ENCODE measurements around the gene GATAD1.
"Not testable (repeated sequence)": the region's sequence is repeated elsewhere in the genome, so short reads cannot be mapped to it uniquely, and the experiment has no call there.

GATAD1 gene

GRCh38 chr7:92436612-92437445 is 10.5 kb upstream of the GATAD1 start:
- no peak for DNase-seq (ENCODE audit: low spot score)

GRCh38 chr7:92437956-92438491 is 9.3 kb upstream of the GATAD1 start:
- DNase-seq (ENCODE audit: low spot score) = no peak

GRCh38 chr7:92442720-92443119 is 4.6 kb upstream of the GATAD1 start:
- not testable (repeated sequence) for DNase-seq (ENCODE audit: low spot score)

DNA sequence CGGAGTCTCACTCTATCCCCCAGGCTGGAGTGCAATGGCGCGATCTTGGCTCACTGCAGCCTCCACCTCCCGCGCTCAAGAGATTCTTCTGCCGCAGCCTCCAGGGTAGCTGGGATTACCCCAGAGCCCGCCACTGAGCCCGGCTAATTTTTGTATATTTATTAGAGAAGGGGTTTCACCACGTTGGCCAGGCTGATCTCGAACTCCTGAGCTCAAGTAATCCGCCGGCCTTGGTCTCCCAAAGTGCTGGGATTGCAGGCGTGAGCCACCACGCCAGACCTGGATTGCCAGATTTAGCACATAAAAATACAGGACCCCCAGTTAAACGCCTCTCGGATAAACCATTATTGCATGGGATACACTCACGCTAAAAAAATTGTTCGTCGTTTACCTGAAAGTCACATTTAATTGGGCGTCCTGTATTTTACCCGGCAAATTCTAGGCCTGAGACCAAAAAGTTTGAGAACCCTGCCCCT is 375 bp upstream of the GATAD1 start:
- DNase-seq (ENCODE audit: low spot score) = no peak

GRCh38 chr7:92448205-92448747 is 994 bp downstream of the GATAD1 start:
- DNase-seq (ENCODE audit: low spot score) = peak; percentile 48

- no peak for DNase-seq (ENCODE audit: low spot score)
These were observed 4.4 kb downstream of the GATAD1 start for GRCh38 chr7:92451645-92452044.

- peak; percentile 10 for DNase-seq (ENCODE audit: low spot score)
These were observed 9.0 kb downstream of the GATAD1 start for GRCh38 chr7:92456236-92456635.

DNA sequence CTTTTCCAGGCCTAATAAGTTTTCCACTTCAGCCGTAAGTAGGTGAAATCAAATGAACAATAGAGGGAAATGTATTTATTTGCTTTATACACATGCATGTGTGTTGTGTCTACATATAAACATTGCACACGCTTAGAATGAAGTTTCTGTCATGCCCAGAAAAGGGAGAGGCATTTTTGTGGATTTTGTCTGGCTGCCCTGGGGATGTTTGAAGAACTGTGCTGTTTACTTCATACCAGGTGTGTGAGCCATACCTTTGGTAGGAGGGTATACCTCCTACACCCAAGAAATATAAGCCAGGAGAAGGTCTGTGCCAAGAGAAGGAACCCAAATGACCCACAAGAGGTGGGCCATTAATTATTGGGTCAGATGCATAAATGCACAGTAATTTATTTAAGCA is 12.8 kb downstream of the GATAD1 start:
- no peak for DNase-seq (ENCODE audit: low spot score)

- no peak for DNase-seq (ENCODE audit: low spot score)
These were observed 13.2 kb downstream of the GATAD1 start for GRCh38 chr7:92460510-92460909.

DNA sequence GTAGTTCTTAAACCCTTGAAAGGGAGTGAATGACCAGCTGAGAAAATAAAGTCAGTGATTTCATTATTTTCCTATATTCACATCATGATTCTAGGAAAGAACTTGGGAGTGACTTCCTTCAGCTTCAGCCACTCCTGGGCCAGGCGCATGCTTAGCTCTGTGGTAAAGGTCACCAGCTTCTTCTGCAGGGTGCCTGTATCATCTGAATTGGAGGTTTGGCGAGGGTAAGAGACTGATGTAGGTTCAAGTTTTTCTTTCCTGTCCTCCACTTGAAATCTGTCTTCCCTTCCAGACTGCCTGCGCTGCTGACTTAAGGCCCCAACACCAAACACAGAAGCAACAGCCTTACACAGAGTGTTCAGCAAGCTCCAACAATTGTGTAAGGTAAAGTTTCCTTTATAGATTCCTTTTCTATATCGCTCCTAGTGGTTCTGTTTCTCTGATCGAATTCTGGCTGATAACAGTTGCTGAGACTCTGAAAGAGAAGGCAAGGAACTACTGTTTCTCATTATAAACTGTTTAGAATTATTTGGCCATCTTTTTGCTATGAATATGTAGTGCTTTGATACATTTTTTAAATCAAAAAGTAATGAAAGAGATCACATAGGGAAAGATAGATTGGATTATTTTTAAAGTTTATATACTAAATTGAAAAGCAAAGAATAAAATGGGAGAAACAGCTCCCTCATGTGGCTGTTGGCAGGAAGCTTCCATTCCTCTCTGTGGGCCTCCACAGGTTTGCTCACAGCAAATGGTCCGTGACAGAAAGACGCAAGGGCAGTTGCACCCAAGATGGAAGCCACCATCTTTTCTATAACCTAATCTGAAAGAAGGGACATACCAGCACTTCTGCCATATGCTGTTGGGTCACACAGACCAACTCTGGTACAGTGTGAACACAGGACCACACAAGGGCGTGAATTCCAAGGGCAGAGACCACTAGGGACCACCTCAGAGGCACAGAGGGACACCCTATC is 14.0 kb downstream of the GATAD1 start:
- peak; percentile 71 for DNase-seq (ENCODE audit: low spot score)

GRCh38 chr7:92462560-92462959 is 15.3 kb downstream of the GATAD1 start:
- DNase-seq (ENCODE audit: low spot score) = no peak

DNA sequence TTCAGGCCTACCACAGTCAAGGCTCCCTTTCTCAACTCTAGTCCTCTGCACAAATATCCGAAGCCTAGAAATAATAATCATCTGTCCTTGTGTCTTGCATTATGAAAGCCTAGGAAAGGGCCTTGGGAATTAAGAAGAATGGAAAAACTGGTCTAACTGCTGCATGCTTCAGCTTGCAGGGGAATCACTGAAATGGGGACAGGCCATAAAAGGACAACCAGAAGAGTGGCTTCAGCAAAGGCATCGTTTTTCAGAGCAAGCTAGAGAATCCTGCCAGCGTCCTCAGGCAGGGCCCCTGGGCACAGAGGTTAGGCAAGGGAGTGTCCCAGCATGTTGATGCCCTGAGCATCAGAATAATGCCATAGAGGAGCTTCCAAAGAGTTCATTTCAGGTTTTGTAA is 17.2 kb downstream of the GATAD1 start:
- DNase-seq (ENCODE audit: low spot score) = no peak

- no peak for DNase-seq (ENCODE audit: low spot score)
These were observed 19.4 kb downstream of the GATAD1 start for GRCh38 chr7:92466682-92467081.

GRCh38 chr7:92468589-92468988 is 21.3 kb downstream of the GATAD1 start:
- not testable (repeated sequence) for DNase-seq (ENCODE audit: low spot score)

DNA sequence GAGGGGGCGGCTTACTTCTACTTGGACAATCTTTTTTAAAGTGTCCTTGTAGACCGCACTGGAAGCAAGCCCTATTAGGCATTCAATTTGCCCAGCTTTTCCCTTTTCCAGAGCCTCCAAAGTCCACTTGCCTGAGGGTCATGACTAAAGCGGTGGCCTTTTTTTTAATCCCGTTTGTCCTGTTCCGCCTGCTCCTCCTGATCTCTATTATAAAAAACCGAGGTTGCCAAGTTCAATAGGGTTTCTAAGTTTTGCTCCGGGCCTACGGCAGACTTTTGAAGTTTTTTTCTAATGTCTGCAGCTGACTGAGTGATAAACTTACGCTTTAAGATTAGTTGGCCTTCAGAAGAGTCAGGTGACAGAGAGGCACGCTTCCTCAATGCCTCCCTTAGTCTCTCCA is 26.7 kb downstream of the GATAD1 start:
- DNase-seq (ENCODE audit: low spot score) = not testable (repeated sequence)

DNA sequence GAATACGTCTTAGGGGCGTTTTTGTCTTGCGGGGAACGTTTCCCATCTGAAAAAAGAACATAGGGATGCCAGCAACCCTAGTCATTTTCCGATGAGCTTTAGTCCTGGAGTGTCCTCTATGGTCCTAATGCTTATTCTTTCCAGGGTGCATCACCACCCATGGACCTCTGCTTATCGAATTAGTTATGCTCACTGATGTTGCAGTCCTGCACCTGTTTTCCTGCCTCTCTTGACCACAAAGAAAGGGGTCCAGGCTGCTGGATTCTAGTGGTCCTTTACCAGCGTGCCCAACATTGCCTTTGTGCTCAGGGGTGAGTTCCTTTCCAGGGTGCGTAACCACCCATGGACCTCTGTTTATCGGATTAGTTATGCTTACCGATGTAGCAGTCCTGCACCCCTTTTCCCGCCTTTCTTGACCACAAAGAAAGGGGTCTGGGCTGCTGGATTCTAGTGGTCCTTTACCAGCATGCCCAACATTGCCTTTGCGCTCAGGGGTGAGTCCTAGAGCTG is 28.0 kb downstream of the GATAD1 start:
- not testable (repeated sequence) for DNase-seq (ENCODE audit: low spot score)

- DNase-seq (ENCODE audit: low spot score) = not testable (repeated sequence)
These were observed 28.7 kb downstream of the GATAD1 start for GRCh38 chr7:92475851-92476590.

- DNase-seq (ENCODE audit: low spot score) = not testable (repeated sequence)
These were observed 30.4 kb downstream of the GATAD1 start, which contains the start of gene ERVW-1 for GRCh38 chr7:92477681-92478080. ERVW-1 (minus strand) TSS chr7:92477946; CDS start chr7:92470381, 7,565 bp downstream.

GRCh38 chr7:92478095-92478494 is 30.8 kb downstream of the GATAD1 start:
- DNase-seq (ENCODE audit: low spot score) = no peak

GRCh38 chr7:92478711-92479110 is 31.4 kb downstream of the GATAD1 start:
- no peak for DNase-seq (ENCODE audit: low spot score)

DNA sequence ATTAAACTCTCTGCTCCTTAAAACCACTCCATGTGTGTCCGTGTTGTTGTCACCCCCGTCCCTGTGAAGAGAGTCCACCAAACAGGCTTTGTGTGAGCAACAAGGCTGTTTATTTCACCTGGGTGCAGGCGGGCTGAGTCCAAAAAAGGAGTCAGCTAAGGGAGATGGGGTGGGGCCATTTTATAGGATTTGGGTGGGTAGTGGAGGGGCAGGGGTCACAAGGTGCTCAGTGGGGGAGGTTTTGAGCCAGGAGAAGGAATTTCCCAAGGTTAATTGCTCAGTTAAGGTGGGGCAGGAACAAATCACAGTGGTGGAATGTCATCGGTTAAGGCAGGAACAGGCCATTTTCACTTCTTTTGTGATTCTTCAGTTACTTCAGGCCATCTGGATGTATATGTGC is 31.9 kb downstream of the GATAD1 start:
- DNase-seq (ENCODE audit: low spot score) = not testable (repeated sequence)

Data from GM03348 (cell line).